K562 (cell line): ENCODE results near the gene ZNF699. TPM values are rescaled to one million over a fixed set of nuclear protein-coding genes. Genes with fewer than 3 reads are reported as not detected.
A peak's percentile ranks its signal among the peaks of the same experiment; 100 is the strongest.

Source experiments
- CXXC5 ChIP-seq: fragments of 250-450 bp; sonication (Bioruptor Pico); IDR thresholded peaks from 2 replicates; pipeline ENCODE4 v1.8.0; 2022; ENCODE audit warnings: inconsistent platforms, mild to moderate bottlenecking, moderate library complexity
- MECOM ChIP-seq: fragments of 250-450 bp; sonication (Bioruptor Pico); IDR thresholded peaks from 2 replicates; pipeline ENCODE4 v1.8.0; 2022; ENCODE audit warnings: inconsistent platforms
- PHF8 ChIP-seq: fragments of 200-600 bp; sonication (generic); IDR thresholded peaks from 2 replicates; pipeline ENCODE4 v1.6.1; 2012; ENCODE audit warnings: mixed run types, mild to moderate bottlenecking, inconsistent platforms, low read length, moderate library complexity, borderline replicate concordance
- TBP ChIP-seq: optimal IDR thresholded peaks from 2 replicates; pipeline ENCODE3; 2011; ENCODE audit warnings: low read depth, low read length, improper control_type of control experiment
- polyA plus RNA-seq, 8 experiments: library from polyadenylated mRNA; depleted of rRNA in 4 of 8; stranded (reverse) in 5 of 8; unstranded in 3 of 8; fragments of >200 nt; fragmentation: Nextera tagmentation in 2 of 8; fragmentation: Illumina TruSeq in 1 of 8; extraction: Ambion mirVana in 2 of 8; extraction: Trizol in 1 of 8; gene quantifications; 2 replicates each; pipeline versions ENCODE4 v1.2.1 to v1.2.3, GENCODE V29; 2011 to 2014; ENCODE audit warnings: inconsistent platforms in 1 of 8, missing spikeins in 1 of 8
- total RNA-seq, 7 experiments: library from RNA; depleted of rRNA in 6 of 7; stranded (reverse); fragments of >200 nt in 6 of 7; fragmentation: Illumina TruSeq in 2 of 7; extraction: Trizol in 2 of 7; gene quantifications; 2 replicates each; pipeline versions ENCODE4 v1.2.1 to v1.2.3, GENCODE V29; 2011 to 2021; ENCODE audit warnings: low replicate concordance in 1 of 7
- TF ChIP-seq, protein P1 (sequence below): IDR thresholded peaks from 2 replicates; pipeline ENCODE4 v1.6.1; 2011; ENCODE audit warnings: borderline replicate concordance, low read depth, mild to moderate bottlenecking, moderate library complexity, low read length; ENCODE audit not compliant: insufficient read depth, poor library complexity, severe bottlenecking
- TF ChIP-seq, protein P2 (sequence below): fragments of 250-450 bp; sonication (Bioruptor Pico); IDR thresholded peaks from 2 replicates; pipeline ENCODE4 v1.4.0; 2020; ENCODE audit warnings: mild to moderate bottlenecking
- TF ChIP-seq, protein P3 (sequence below): sonication (generic); formaldehyde crosslinking; IDR thresholded peaks from 2 replicates; pipeline ENCODE4 v1.8.1; 2022; ENCODE audit warnings: missing genetic modification reagents
- TF ChIP-seq, protein P4 (sequence below): fragments of 250-450 bp; sonication (Bioruptor Pico); IDR thresholded peaks from 2 replicates; pipeline ENCODE4 v1.5.0; 2020; ENCODE audit warnings: mild to moderate bottlenecking
- TF ChIP-seq, protein P5 (sequence below): fragments of 200-800 bp; sonication (Bioruptor generic); IDR thresholded peaks from 2 replicates; pipeline ENCODE4 v1.6.1; 2017; ENCODE audit warnings: missing genetic modification characterization, missing compliant biosample characterization
- TF ChIP-seq, protein P6 (sequence below): sonication (generic); formaldehyde crosslinking; IDR thresholded peaks from 2 replicates; pipeline ENCODE4 v1.8.0; 2022; ENCODE audit warnings: mild to moderate bottlenecking, missing genetic modification reagents

ZNF699 gene
- total and polyA plus RNA-seq, 9 of the 15 experiments (the other 6 are each of a cell fraction or from before 2014, with no cell fraction given) = 0.08 to 4.1 (median 3.1) TPM

DNA sequence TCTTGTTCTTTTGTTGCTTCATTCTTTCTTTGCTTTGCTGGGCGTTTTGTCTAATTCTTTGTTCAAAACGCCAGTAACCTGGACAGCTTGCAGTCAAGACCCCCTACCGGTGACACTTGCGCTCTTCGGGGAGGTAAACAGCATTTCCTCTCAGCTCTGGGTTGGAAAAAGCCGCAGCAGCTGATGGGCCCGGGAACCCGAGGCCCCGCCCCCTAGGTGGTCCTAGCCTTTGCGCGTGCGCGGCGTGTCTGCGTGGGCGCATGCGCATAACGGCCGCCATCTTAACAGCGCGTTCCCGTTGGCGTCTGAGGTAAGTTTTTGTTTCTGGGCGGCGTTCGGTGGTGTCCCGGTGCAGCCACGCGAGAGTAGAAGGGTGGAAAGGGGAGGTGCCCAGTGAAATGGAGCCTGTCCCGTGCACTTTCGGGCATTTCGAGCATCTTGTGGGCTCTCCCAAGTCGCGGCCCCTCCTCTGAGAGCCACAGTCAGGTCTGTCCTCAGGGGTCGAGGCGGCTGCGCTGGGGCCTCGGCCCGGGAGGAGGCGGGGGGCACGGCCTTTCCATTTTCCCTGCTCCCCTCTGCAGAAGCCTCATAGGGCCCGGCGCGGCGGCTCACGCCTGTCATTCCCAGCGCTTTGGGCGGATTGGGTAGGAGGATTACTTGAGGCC is 14.4 kb upstream of the ZNF699 start, which contains the start of gene ZNF559 (continued):
- TF ChIP-seq, protein P1, sequence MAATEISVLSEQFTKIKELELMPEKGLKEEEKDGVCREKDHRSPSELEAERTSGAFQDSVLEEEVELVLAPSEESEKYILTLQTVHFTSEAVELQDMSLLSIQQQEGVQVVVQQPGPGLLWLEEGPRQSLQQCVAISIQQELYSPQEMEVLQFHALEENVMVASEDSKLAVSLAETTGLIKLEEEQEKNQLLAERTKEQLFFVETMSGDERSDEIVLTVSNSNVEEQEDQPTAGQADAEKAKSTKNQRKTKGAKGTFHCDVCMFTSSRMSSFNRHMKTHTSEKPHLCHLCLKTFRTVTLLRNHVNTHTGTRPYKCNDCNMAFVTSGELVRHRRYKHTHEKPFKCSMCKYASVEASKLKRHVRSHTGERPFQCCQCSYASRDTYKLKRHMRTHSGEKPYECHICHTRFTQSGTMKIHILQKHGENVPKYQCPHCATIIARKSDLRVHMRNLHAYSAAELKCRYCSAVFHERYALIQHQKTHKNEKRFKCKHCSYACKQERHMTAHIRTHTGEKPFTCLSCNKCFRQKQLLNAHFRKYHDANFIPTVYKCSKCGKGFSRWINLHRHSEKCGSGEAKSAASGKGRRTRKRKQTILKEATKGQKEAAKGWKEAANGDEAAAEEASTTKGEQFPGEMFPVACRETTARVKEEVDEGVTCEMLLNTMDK = peak; percentile 6
- TF ChIP-seq PHF8 = peak; percentile 61; the same call in 1 of the 2 replicates
- no peak for TF ChIP-seq MECOM (CRISPR knock-in tag)
- TF ChIP-seq, protein P2, sequence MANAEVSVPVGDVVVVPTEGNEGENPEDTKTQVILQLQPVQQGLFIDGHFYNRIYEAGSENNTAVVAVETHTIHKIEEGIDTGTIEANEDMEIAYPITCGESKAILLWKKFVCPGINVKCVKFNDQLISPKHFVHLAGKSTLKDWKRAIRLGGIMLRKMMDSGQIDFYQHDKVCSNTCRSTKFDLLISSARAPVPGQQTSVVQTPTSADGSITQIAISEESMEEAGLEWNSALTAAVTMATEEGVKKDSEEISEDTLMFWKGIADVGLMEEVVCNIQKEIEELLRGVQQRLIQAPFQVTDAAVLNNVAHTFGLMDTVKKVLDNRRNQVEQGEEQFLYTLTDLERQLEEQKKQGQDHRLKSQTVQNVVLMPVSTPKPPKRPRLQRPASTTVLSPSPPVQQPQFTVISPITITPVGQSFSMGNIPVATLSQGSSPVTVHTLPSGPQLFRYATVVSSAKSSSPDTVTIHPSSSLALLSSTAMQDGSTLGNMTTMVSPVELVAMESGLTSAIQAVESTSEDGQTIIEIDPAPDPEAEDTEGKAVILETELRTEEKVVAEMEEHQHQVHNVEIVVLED (CRISPR knock-in tag) = peak; percentile 46; the same call in 1 of the 2 replicates
- TF ChIP-seq, protein P3, sequence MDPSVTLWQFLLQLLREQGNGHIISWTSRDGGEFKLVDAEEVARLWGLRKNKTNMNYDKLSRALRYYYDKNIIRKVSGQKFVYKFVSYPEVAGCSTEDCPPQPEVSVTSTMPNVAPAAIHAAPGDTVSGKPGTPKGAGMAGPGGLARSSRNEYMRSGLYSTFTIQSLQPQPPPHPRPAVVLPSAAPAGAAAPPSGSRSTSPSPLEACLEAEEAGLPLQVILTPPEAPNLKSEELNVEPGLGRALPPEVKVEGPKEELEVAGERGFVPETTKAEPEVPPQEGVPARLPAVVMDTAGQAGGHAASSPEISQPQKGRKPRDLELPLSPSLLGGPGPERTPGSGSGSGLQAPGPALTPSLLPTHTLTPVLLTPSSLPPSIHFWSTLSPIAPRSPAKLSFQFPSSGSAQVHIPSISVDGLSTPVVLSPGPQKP (CRISPR knock-in tag) = no peak
- TF ChIP-seq, protein P4, sequence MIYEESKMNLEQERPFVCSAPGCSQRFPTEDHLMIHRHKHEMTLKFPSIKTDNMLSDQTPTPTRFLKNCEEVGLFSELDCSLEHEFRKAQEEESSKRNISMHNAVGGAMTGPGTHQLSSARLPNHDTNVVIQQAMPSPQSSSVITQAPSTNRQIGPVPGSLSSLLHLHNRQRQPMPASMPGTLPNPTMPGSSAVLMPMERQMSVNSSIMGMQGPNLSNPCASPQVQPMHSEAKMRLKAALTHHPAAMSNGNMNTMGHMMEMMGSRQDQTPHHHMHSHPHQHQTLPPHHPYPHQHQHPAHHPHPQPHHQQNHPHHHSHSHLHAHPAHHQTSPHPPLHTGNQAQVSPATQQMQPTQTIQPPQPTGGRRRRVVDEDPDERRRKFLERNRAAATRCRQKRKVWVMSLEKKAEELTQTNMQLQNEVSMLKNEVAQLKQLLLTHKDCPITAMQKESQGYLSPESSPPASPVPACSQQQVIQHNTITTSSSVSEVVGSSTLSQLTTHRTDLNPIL = no peak
- TF ChIP-seq, protein P5, sequence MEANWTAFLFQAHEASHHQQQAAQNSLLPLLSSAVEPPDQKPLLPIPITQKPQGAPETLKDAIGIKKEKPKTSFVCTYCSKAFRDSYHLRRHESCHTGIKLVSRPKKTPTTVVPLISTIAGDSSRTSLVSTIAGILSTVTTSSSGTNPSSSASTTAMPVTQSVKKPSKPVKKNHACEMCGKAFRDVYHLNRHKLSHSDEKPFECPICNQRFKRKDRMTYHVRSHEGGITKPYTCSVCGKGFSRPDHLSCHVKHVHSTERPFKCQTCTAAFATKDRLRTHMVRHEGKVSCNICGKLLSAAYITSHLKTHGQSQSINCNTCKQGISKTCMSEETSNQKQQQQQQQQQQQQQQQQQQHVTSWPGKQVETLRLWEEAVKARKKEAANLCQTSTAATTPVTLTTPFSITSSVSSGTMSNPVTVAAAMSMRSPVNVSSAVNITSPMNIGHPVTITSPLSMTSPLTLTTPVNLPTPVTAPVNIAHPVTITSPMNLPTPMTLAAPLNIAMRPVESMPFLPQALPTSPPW (CRISPR knock-in tag) = peak; percentile 61
- peak; percentile 32 for TF ChIP-seq CXXC5 (CRISPR knock-in tag)
- TF ChIP-seq TBP = peak; percentile 32
- TF ChIP-seq, protein P6, sequence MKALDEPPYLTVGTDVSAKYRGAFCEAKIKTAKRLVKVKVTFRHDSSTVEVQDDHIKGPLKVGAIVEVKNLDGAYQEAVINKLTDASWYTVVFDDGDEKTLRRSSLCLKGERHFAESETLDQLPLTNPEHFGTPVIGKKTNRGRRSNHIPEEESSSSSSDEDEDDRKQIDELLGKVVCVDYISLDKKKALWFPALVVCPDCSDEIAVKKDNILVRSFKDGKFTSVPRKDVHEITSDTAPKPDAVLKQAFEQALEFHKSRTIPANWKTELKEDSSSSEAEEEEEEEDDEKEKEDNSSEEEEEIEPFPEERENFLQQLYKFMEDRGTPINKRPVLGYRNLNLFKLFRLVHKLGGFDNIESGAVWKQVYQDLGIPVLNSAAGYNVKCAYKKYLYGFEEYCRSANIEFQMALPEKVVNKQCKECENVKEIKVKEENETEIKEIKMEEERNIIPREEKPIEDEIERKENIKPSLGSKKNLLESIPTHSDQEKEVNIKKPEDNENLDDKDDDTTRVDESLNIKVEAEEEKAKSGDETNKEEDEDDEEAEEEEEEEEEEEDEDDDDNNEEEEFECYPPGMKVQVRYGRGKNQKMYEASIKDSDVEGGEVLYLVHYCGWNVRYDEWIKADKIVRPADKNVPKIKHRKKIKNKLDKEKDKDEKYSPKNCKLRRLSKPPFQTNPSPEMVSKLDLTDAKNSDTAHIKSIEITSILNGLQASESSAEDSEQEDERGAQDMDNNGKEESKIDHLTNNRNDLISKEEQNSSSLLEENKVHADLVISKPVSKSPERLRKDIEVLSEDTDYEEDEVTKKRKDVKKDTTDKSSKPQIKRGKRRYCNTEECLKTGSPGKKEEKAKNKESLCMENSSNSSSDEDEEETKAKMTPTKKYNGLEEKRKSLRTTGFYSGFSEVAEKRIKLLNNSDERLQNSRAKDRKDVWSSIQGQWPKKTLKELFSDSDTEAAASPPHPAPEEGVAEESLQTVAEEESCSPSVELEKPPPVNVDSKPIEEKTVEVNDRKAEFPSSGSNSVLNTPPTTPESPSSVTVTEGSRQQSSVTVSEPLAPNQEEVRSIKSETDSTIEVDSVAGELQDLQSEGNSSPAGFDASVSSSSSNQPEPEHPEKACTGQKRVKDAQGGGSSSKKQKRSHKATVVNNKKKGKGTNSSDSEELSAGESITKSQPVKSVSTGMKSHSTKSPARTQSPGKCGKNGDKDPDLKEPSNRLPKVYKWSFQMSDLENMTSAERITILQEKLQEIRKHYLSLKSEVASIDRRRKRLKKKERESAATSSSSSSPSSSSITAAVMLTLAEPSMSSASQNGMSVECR (CRISPR knock-in tag) = peak; percentile 53
